H1 (cell line): ENCODE data around the gene B3GALT4. TPM values are rescaled to one million over a fixed set of nuclear protein-coding genes. Genes with fewer than 3 reads are reported as not detected.

Source experiments
- CTCF ChIA-PET: fragments of 300-600 bp; sonication (Branson Sonifier 250); formaldehyde crosslinking; loops from one replicate; lab custom pipeline; 2021; ENCODE audit not compliant: partially characterized antibody; lab: Charles Lee
- POLR2A ChIA-PET: fragments of 300-600 bp; sonication (Branson Sonifier 250); formaldehyde crosslinking; loops from one replicate; lab custom pipeline; 2021; ENCODE audit warnings: inconsistent platforms; ENCODE audit not compliant: partially characterized antibody; lab: Charles Lee
- DNase-seq, 2 experiments: peaks; one replicate each; pipeline versions ENCODE4 v3.0.0 to v3.0.0-alpha.2; 2010 to 2022; ENCODE audit warnings: low spot score in 2 of 2, low read depth in 1 of 2, mixed read lengths in 1 of 2
- FAIRE-seq: peaks from 2 replicates; lab custom pipeline; 2011; peaks lifted over from hg19 to GRCh38; lab: Jason Lieb, UNC
- H2AFZ ChIP-seq: 2 replicates; pipeline ENCODE4 v1.8.1; 2012; ENCODE audit warnings: low read length, inconsistent platforms
- H2AK5ac ChIP-seq: 2 replicates; pipeline ENCODE4 v1.6.1; 2013; ENCODE audit warnings: low read depth, low read length
- H2BK120ac ChIP-seq: replicated peaks from 2 replicates; pipeline ENCODE3; 2013; ENCODE audit warnings: low read depth, low read length, inconsistent platforms
- H2BK12ac ChIP-seq: 2 replicates; pipeline ENCODE4 v1.6.1; 2013; ENCODE audit warnings: low read depth, low read length
- H2BK15ac ChIP-seq: 2 replicates; pipeline ENCODE4 v1.6.1; 2013; ENCODE audit warnings: low read length
- H2BK20ac ChIP-seq: 2 replicates; pipeline ENCODE4 v1.6.1; 2013; ENCODE audit warnings: low read length
- H2BK5ac ChIP-seq: 2 replicates; pipeline ENCODE4 v1.6.1; 2013; ENCODE audit warnings: low read depth, low read length
- H3K14ac ChIP-seq: 2 replicates; pipeline ENCODE4 v1.6.1; 2013; ENCODE audit warnings: inconsistent platforms; ENCODE audit not compliant: insufficient read length
- H3K18ac ChIP-seq: 2 replicates; pipeline ENCODE4 v1.6.1; 2013; ENCODE audit warnings: low read length; ENCODE audit errors: extremely low read depth
- H3K23ac ChIP-seq: 2 replicates; pipeline ENCODE4 v1.6.1; 2013; ENCODE audit warnings: inconsistent platforms; ENCODE audit not compliant: insufficient read length
- H3K23me2 ChIP-seq: 2 replicates; pipeline ENCODE4 v1.6.1; 2013; ENCODE audit warnings: low read depth, low read length
- H3K27ac ChIP-seq: 2 replicates; pipeline ENCODE4 v1.6.1; 2011; ENCODE audit warnings: low read depth, low read length, inconsistent platforms
- H3K27me3 ChIP-seq, 4 experiments: replicated peaks in 1 of 4; 1 replicate in 1 of 4; 2 replicates in 3 of 4; pipeline versions ENCODE4 v1.6.1 to v1.8.1; 2011 to 2013; ENCODE audit warnings: low read length in 3 of 4, mild to moderate bottlenecking in 3 of 4, inconsistent platforms in 2 of 4, mixed read lengths in 2 of 4, moderate library complexity in 1 of 4; ENCODE audit not compliant: control insufficient read depth in 3 of 4, insufficient read depth in 3 of 4; ENCODE audit errors: extremely low read depth in 1 of 4
- H3K36me3 ChIP-seq, 4 experiments: 2 replicates each; pipeline versions ENCODE4 v1.6.1 to v1.8.1; 2011 to 2013; ENCODE audit warnings: mild to moderate bottlenecking in 4 of 4, low read length in 3 of 4, moderate library complexity in 2 of 4, control low read depth in 1 of 4, inconsistent platforms in 1 of 4; ENCODE audit not compliant: insufficient read depth in 4 of 4, control insufficient read depth in 2 of 4
- H3K4ac ChIP-seq: replicated peaks from 2 replicates; pipeline ENCODE3; 2013; ENCODE audit warnings: low read length, low read depth, mixed read lengths, inconsistent platforms; ENCODE audit not compliant: insufficient read length
- H3K4me1 ChIP-seq, 4 experiments: replicated peaks in 1 of 4; 1 replicate in 1 of 4; 2 replicates in 3 of 4; pipeline versions ENCODE4 v1.6.1 to v1.8.1; 2011 to 2013; ENCODE audit warnings: low read length in 3 of 4, inconsistent platforms in 2 of 4, mixed read lengths in 1 of 4; ENCODE audit not compliant: insufficient read depth in 4 of 4, control insufficient read depth in 3 of 4
- H3K4me2 ChIP-seq, 2 experiments: 2 replicates each; pipeline versions ENCODE4 v1.6.1 to v1.8.1; 2011 to 2013; ENCODE audit warnings: low read depth in 2 of 2, low read length in 2 of 2, control low read depth in 1 of 2, inconsistent platforms in 1 of 2, mild to moderate bottlenecking in 1 of 2; ENCODE audit not compliant: insufficient read depth in 1 of 2
- H3K4me3 ChIP-seq, 4 experiments: fragments of 200-600, 300-600 bp in 1 of 4; sonication (generic), shearing (Covaris generic), sonication (Bioruptor Twin) in 1 of 4; 2 replicates each; pipeline versions ENCODE4 v1.5.1 to v1.8.1; 2011 to 2016; ENCODE audit warnings: low read length in 4 of 4, low read depth in 3 of 4, control low read depth in 2 of 4, inconsistent platforms in 2 of 4, mild to moderate bottlenecking in 2 of 4, mixed read lengths in 1 of 4, moderate library complexity in 1 of 4; ENCODE audit not compliant: insufficient read depth in 2 of 4; ENCODE audit errors: extremely low read depth in 1 of 4
- H3K56ac ChIP-seq: replicated peaks from 2 replicates; pipeline ENCODE3; 2013; ENCODE audit warnings: low read depth, mild to moderate bottlenecking, mixed read lengths, low read length, inconsistent platforms; ENCODE audit not compliant: insufficient read length
- H3K79me1 ChIP-seq: 2 replicates; pipeline ENCODE4 v1.6.1; 2013; ENCODE audit warnings: low read depth, low read length, control low read depth
- H3K79me2 ChIP-seq, 2 experiments: 2 replicates each; pipeline versions ENCODE4 v1.6.1 to v1.8.1; 2012 to 2013; ENCODE audit warnings: low read length in 2 of 2, mild to moderate bottlenecking in 2 of 2, inconsistent platforms in 1 of 2; ENCODE audit not compliant: insufficient read depth in 2 of 2, control insufficient read depth in 1 of 2
- H3K9ac ChIP-seq, 4 experiments: replicated peaks in 1 of 4; 1 replicate in 1 of 4; 2 replicates in 3 of 4; pipeline versions ENCODE4 v1.6.1 to v1.8.1; 2011 to 2013; ENCODE audit warnings: low read depth in 3 of 4, low read length in 3 of 4, control low read depth in 2 of 4, mild to moderate bottlenecking in 2 of 4, moderate library complexity in 2 of 4, inconsistent platforms in 1 of 4; ENCODE audit errors: extremely low read depth in 1 of 4
- H3K9me3 ChIP-seq, 2 experiments: 2 replicates each; pipeline versions ENCODE4 v1.6.1 to v1.8.1; 2012 to 2013; ENCODE audit warnings: mild to moderate bottlenecking in 2 of 2, moderate library complexity in 2 of 2, control low read depth in 1 of 2, inconsistent platforms in 1 of 2, low read depth in 1 of 2, low read length in 1 of 2, mixed read lengths in 1 of 2; ENCODE audit not compliant: insufficient read depth in 2 of 2
- H4K20me1 ChIP-seq, 2 experiments: replicated peaks in 1 of 2; 2 replicates each; pipeline versions ENCODE3 to v1.8.1; 2011 to 2013; ENCODE audit warnings: inconsistent platforms in 2 of 2, low read length in 2 of 2, mild to moderate bottlenecking in 1 of 2; ENCODE audit not compliant: insufficient read depth in 2 of 2, control insufficient read depth in 1 of 2
- H4K5ac ChIP-seq: 2 replicates; pipeline ENCODE4 v1.6.1; 2013; ENCODE audit warnings: low read length, low read depth, mixed read lengths, inconsistent platforms; ENCODE audit not compliant: insufficient read length
- H4K8ac ChIP-seq: 2 replicates; pipeline ENCODE4 v1.8.0; 2013; ENCODE audit warnings: mild to moderate bottlenecking, moderate library complexity, low read length, inconsistent platforms; ENCODE audit not compliant: insufficient read depth; ENCODE audit errors: extremely low read depth
- H4K91ac ChIP-seq: replicated peaks from 2 replicates; pipeline ENCODE3; 2013; ENCODE audit warnings: low read length, mixed read lengths, inconsistent platforms; ENCODE audit not compliant: insufficient read length
- BACH1 ChIP-seq: IDR thresholded peaks from 2 replicates; pipeline ENCODE4 v1.6.1; 2012; ENCODE audit warnings: low read length, improper control_type of control experiment
- BRCA1 ChIP-seq: IDR thresholded peaks from 2 replicates; pipeline ENCODE4 v1.6.1; 2012; ENCODE audit warnings: low read depth, low read length, improper control_type of control experiment
- CHD2 ChIP-seq: IDR thresholded peaks from 2 replicates; pipeline ENCODE4 v1.6.1; 2012; ENCODE audit warnings: low read length, improper control_type of control experiment
- CREB1 ChIP-seq: IDR thresholded peaks from 2 replicates; pipeline ENCODE4 v1.6.1; 2012; ENCODE audit warnings: inconsistent platforms
- GABPA ChIP-seq: IDR thresholded peaks from 2 replicates; pipeline ENCODE4 v1.6.1; 2011; ENCODE audit warnings: mild to moderate bottlenecking, low read length, moderate library complexity, borderline replicate concordance; ENCODE audit not compliant: insufficient read depth
- GTF2F1 ChIP-seq: IDR thresholded peaks from 2 replicates; pipeline ENCODE4 v1.6.1; 2012; ENCODE audit warnings: low read depth, low read length, improper control_type of control experiment, borderline replicate concordance
- HDAC2 ChIP-seq, 2 experiments: fragments of 300-600 bp in 1 of 2; sonication (generic) in 1 of 2; IDR thresholded peaks; 2 replicates each; pipeline ENCODE4 v1.6.1; 2011 to 2012; ENCODE audit warnings: low read depth in 2 of 2, low read length in 2 of 2, mild to moderate bottlenecking in 2 of 2, moderate library complexity in 2 of 2, borderline replicate concordance in 1 of 2, inconsistent platforms in 1 of 2
- HDAC6 ChIP-seq: IDR thresholded peaks from one replicate; pipeline ENCODE4 v1.7.1; 2012; ENCODE audit warnings: low read depth, mild to moderate bottlenecking, inconsistent platforms, low read length, moderate library complexity
- JUND ChIP-seq: IDR thresholded peaks from 2 replicates; pipeline ENCODE4 v1.6.1; 2011; ENCODE audit warnings: mild to moderate bottlenecking, improper control_type of control experiment, low read length
- KDM1A ChIP-seq: fragments of 200-600, 300-600 bp; sonication (generic); IDR thresholded peaks from 2 replicates; pipeline ENCODE4 v1.7.1; 2016; ENCODE audit warnings: mild to moderate bottlenecking, low read length, borderline replicate concordance
- POLR2AphosphoS5 ChIP-seq: IDR thresholded peaks from 2 replicates; pipeline ENCODE4 v1.6.1; 2011; ENCODE audit warnings: low read depth, low read length
- RAD21 ChIP-seq, 2 experiments: IDR thresholded peaks in 1 of 2; conservative IDR thresholded peaks in 1 of 2; 2 replicates each; pipeline ENCODE4 v1.6.1; 2011; ENCODE audit warnings: low read depth in 2 of 2, low read length in 2 of 2, improper control_type of control experiment in 1 of 2, inconsistent platforms in 1 of 2, mild to moderate bottlenecking in 1 of 2, moderate library complexity in 1 of 2
- RNF2 ChIP-seq: fragments of 200-900, 300-1000 bp; sonication (generic); IDR thresholded peaks from 2 replicates; pipeline ENCODE4 v1.7.1; 2016; ENCODE audit warnings: borderline replicate concordance, low read depth, mild to moderate bottlenecking, antibody characterized with exemption, low read length; ENCODE audit not compliant: poor library complexity, severe bottlenecking; ENCODE audit errors: missing control alignments
- WGBS, 2 experiments: shearing (Covaris generic) in 1 of 2; methylation state at CpG; one replicate each; pipeline versions ENCODE4 v1.1.6 to v1.1.7; 2013 to 2015; ENCODE audit warnings: low lambda C conversion rate in 2 of 2, mixed read lengths in 2 of 2, inconsistent platforms in 1 of 2, low coverage in 1 of 2, missing lambda C conversion rate in 1 of 2; ENCODE audit not compliant: insufficient replicate concordance in 2 of 2, insufficient coverage in 1 of 2, insufficient read length in 1 of 2; ENCODE audit errors: extremely low coverage in 1 of 2, missing lambda C conversion rate in 1 of 2; 5-methylcytosine and 5-hydroxymethylcytosine counted together
- polyA plus RNA-seq, 7 experiments: library from polyadenylated mRNA; depleted of rRNA in 3 of 7; stranded (reverse) in 5 of 7; unstranded in 2 of 7; fragments of >200 nt in 5 of 7; fragments of 200-250 nt in 2 of 7; gene quantifications; 1 replicate in 5 of 7; 2 replicates in 1 of 7; 4 replicates in 1 of 7; pipeline versions ENCODE4 v1.2.1 to v1.2.3, GENCODE V29; 2011 to 2013; ENCODE audit warnings: missing spikeins in 2 of 7, mixed read lengths in 2 of 7
- total RNA-seq: library from RNA; stranded (reverse); fragmentation: NEBNext Ultra II Directional; extraction: Animal tissue kit (Norgen Biotek cat#: 25700); gene quantifications from 2 replicates; pipeline ENCODE4 v1.2.1, GENCODE V29; 2021

B3GALT4 gene
- total and polyA plus RNA-seq, 2 of the 8 experiments (the other 6 are each of a cell fraction or from before 2014, with no cell fraction given): 2.2 to 3.0 TPM

GRCh38 chr6:33254591-33254990, 22.3 kb upstream of the B3GALT4 start:
- Histone ChIP-seq H2BK12ac (no peak overlapping the region), H4K91ac (no peak overlapping the region), H3K9me3 (0 out of 4 replicates have a peak, but pooled peaks cover 0 to 2% of the 10 kb centered on the region in 2 experiments), H3K79me1 (no peaks in the 10 kb centered on the region), H3K4me2 (no peak overlapping the region), H3K14ac (no peak overlapping the region), H2BK15ac (no peak overlapping the region), H2AFZ (no peak overlapping the region), H3K27ac (no peak overlapping the region), H2BK5ac (no peak overlapping the region), H3K23ac (no peak overlapping the region), H2AK5ac (no peak overlapping the region), H3K56ac (no peak overlapping the region), H4K20me1 (no peaks in the 10 kb centered on the region), H3K27me3 (no peaks in the 10 kb centered on the region), H4K5ac (no peak overlapping the region), H2BK20ac (no peak overlapping the region), H3K4me1 (peaks cover 0 to 4% (median 2%) of the 10 kb centered on the region in 4 experiments; a peak in 1 of 7 replicates), H2BK120ac (no peak overlapping the region), H3K9ac (no peak overlapping the region), H3K4ac (no peak overlapping the region), H3K79me2 (no peaks in the 10 kb centered on the region), H3K18ac (no peak overlapping the region), H3K36me3 (peaks cover 0 to 3% (median under 1%) of the 10 kb centered on the region in 4 experiments; a peak in 2 of 8 replicates), H4K8ac (no peak overlapping the region), H3K4me3 (no peak overlapping the region), H3K23me2 (peaks cover 3% of the 10 kb centered on the region; the same call in 1 of the 2 replicates)
- WGBS, 2 experiments: 100% methylated on average over 4 of the region's 4 CpGs; no CpG with 5 or more reads in 1 of the 2 experiments
- POLR2A ChIA-PET: interaction anchor here (1.0 to 3.9 kb wide), 7 partner anchors 8 to 283 kb away, joined by 3 to 25 read pairs (median 4); partner anchors contain the start of genes B3GALT4, RPS18 and VPS52
- FAIRE-seq (no peak), DNase-seq (no peak)
- CTCF ChIA-PET: interaction anchor here (0.7 to 1.3 kb wide), 4 partner anchors 9 to 182 kb away, joined by 3 read pairs; no protein-coding TSS in a partner anchor
- no peak for TF ChIP-seq HDAC2 (IDR thresholded peaks at IDR 0.05; ENCODE audit: borderline replicate concordance in 1 of 2, low read depth in 2 of 2, low read length in 2 of 2)
- no peak for TF ChIP-seq RAD21 (IDR thresholded peaks at IDR 0.05 in 1 of 2, conservative IDR thresholded peaks at IDR 0.05 in 1 of 2; ENCODE audit: low read depth in 2 of 2, low read length in 2 of 2)
- TF ChIP-seq POLR2AphosphoS5: no peak
- no peak for TF ChIP-seq JUND
- no peak for TF ChIP-seq RNF2
- no peak for TF ChIP-seq KDM1A
- no peak for TF ChIP-seq HDAC6
- no peak for TF ChIP-seq GABPA
- TF ChIP-seq BRCA1: no peak
- TF ChIP-seq CHD2: no peak
- TF ChIP-seq BACH1: no peak
- TF ChIP-seq GTF2F1: no peak
- no peak for TF ChIP-seq CREB1
